Panc1 (cell line): ENCODE data around the gene HBS1L.

Source experiments
- CTCF ChIP-seq: fragments of 450-650 bp; IDR thresholded peaks from 2 replicates; pipeline ENCODE4 v1.5.1; 2017; ENCODE audit warnings: mild to moderate bottlenecking
- POLR2AphosphoS5 ChIP-seq: IDR thresholded peaks from 2 replicates; pipeline ENCODE4 v1.6.1; 2012; ENCODE audit warnings: mild to moderate bottlenecking, low read depth, low read length, moderate library complexity
- REST ChIP-seq, 2 experiments: IDR thresholded peaks; 2 replicates each; pipeline ENCODE4 v1.6.1; 2011 to 2012; ENCODE audit warnings: low read depth in 2 of 2, control low read depth in 1 of 2, low read length in 1 of 2, mild to moderate bottlenecking in 1 of 2, moderate library complexity in 1 of 2; ENCODE audit not compliant: insufficient read depth in 1 of 2
- SIN3A ChIP-seq: IDR thresholded peaks from 2 replicates; pipeline ENCODE4 v1.6.1; 2012; ENCODE audit warnings: low read depth, mild to moderate bottlenecking, low read length, moderate library complexity, borderline replicate concordance; ENCODE audit not compliant: insufficient read depth

- TF ChIP-seq CTCF (no peak), REST (IDR thresholded peaks at IDR 0.05; ENCODE audit: insufficient read depth in 1 of 2, low read depth in 2 of 2, low read length in 1 of 2) (no peak), SIN3A (no peak), POLR2AphosphoS5 (no peak)
Observed at GRCh38 chr6:134992155-134992554, 62.5 kb downstream of the HBS1L start.
